Ishikawa (cell line): ENCODE data around the gene NHS.

Source experiments
- CEBPB ChIP-seq: IDR thresholded peaks from 2 replicates; pipeline ENCODE4 v1.6.1; 2012
- FOXM1 ChIP-seq: IDR thresholded peaks from 2 replicates; pipeline ENCODE4 v1.6.1; 2012; ENCODE audit warnings: low read depth, borderline replicate concordance
- NFIC ChIP-seq: IDR thresholded peaks from 2 replicates; pipeline ENCODE4 v1.6.1; 2012
- RAD21 ChIP-seq: IDR thresholded peaks from 2 replicates; pipeline ENCODE4 v1.6.1; 2012; ENCODE audit warnings: low read depth
- YY1 ChIP-seq: IDR thresholded peaks from 2 replicates; pipeline ENCODE4 v1.6.1; 2012; ENCODE audit warnings: low read depth
- ZBTB7A ChIP-seq: IDR thresholded peaks from 2 replicates; pipeline ENCODE4 v1.6.1; 2012; ENCODE audit warnings: low read depth

GRCh38 chrX:17431171-17431570, 56.2 kb downstream of the NHS start:
- no peak for TF ChIP-seq ZBTB7A
- no peak for TF ChIP-seq NFIC
- TF ChIP-seq YY1 = no peak
- TF ChIP-seq CEBPB = no peak
- TF ChIP-seq FOXM1 = no peak
- no peak for TF ChIP-seq RAD21
